OCI-LY7 (cell line): Measurements from ENCODE around the gene MAP2K2.

Experiments used
- EZH2phosphoT487 ChIP-seq: fragments of 200-600 bp; sonication (generic); IDR thresholded peaks from 2 replicates; pipeline ENCODE4 v1.6.1; 2018; ENCODE audit warnings: low read depth, borderline replicate concordance, mild to moderate bottlenecking, mixed run types, antibody characterized with exemption, low read length, moderate library complexity, mixed read lengths
- TF ChIP-seq, protein P1 (sequence below): fragments of 200-600 bp; sonication (generic); conservative IDR thresholded peaks from 2 replicates; pipeline ENCODE4 v1.5.1; 2014; ENCODE audit warnings: mild to moderate bottlenecking, antibody characterized with exemption, low read length, moderate library complexity, mixed read lengths

DNA sequence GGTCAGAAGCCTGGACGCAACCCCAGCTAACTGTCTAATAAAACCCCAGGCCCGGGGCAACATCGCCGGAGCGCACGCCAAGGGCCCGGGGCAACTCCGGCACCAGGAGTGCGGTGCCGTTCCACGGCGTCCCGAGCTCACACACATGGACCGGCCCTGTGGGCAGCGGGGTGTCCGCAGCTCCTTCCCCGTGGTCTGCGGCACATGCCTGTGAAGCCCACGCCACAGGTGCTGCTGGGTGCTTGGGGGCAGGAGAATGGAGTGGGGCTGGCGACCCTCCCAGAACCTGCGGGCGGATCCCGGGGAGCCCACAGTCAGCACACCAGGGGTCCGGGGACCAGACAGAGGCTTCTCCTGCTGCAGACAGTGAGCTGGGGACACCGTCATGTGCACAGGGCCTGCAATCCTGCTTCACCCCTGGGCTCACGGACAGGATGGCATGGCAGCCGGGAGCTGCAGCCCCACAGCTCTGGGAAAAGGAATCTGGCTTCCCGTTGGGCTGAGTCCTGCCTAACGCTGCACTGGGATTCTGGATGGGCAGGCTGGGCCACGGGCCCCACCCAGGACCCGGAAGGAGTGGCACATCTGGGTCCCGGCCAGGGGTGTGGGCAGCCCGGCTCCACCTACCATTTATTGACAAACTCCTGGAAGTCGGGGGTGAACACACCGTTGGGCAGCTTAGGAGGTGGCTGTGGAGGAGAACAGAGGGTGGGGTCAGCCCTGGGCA, 29.0 kb downstream of the MAP2K2 start:
- TF ChIP-seq, protein P1, sequence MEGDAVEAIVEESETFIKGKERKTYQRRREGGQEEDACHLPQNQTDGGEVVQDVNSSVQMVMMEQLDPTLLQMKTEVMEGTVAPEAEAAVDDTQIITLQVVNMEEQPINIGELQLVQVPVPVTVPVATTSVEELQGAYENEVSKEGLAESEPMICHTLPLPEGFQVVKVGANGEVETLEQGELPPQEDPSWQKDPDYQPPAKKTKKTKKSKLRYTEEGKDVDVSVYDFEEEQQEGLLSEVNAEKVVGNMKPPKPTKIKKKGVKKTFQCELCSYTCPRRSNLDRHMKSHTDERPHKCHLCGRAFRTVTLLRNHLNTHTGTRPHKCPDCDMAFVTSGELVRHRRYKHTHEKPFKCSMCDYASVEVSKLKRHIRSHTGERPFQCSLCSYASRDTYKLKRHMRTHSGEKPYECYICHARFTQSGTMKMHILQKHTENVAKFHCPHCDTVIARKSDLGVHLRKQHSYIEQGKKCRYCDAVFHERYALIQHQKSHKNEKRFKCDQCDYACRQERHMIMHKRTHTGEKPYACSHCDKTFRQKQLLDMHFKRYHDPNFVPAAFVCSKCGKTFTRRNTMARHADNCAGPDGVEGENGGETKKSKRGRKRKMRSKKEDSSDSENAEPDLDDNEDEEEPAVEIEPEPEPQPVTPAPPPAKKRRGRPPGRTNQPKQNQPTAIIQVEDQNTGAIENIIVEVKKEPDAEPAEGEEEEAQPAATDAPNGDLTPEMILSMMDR = no peak
- TF ChIP-seq EZH2phosphoT487 = no peak
